MM.1S (cell line): ENCODE results near the gene RLN2.

Experiments
- DNase-seq: peaks from one replicate; pipeline ENCODE4 v3.0.0-alpha.2; 2015
- H2AFZ ChIP-seq: fragments of 300-600 bp; sonication (generic); 2 replicates; pipeline ENCODE4 v1.6.0; 2016; ENCODE audit warnings: antibody characterized with exemption, low read length
- H3F3A ChIP-seq: fragments of 300-600 bp; sonication (generic); 2 replicates; pipeline ENCODE4 v1.6.1; 2016; ENCODE audit warnings: mild to moderate bottlenecking, antibody characterized with exemption, low read length, moderate library complexity, mixed read lengths; ENCODE audit not compliant: insufficient read depth
- H3K27ac ChIP-seq: fragments of 300-600 bp; sonication (generic); 2 replicates; pipeline ENCODE4 v1.5.1; 2016; ENCODE audit warnings: mild to moderate bottlenecking, low read length
- H3K27me3 ChIP-seq: fragments of 300-600 bp; sonication (generic); replicated peaks from 2 replicates; pipeline ENCODE4 v1.6.0; 2016; ENCODE audit warnings: low read length; ENCODE audit not compliant: insufficient read depth
- H3K36me3 ChIP-seq: fragments of 300-600 bp; sonication (generic); replicated peaks from 2 replicates; pipeline ENCODE4 v1.6.1; 2016; ENCODE audit warnings: mild to moderate bottlenecking, low read length, mixed read lengths; ENCODE audit not compliant: insufficient read depth
- H3K4me1 ChIP-seq: fragments of 300-600 bp; sonication (generic); 2 replicates; pipeline ENCODE4 v1.6.1; 2016; ENCODE audit warnings: low read length, mixed read lengths
- H3K4me2 ChIP-seq: fragments of 300-600 bp; sonication (generic); 2 replicates; pipeline ENCODE4 v1.6.0; 2016; ENCODE audit warnings: low read depth, low read length
- H3K4me3 ChIP-seq: fragments of 300-600 bp; sonication (generic); 2 replicates; pipeline ENCODE4 v1.5.1; 2016; ENCODE audit warnings: low read length, mixed read lengths
- H3K79me2 ChIP-seq: fragments of 300-600 bp; sonication (generic); 2 replicates; pipeline ENCODE4 v1.6.1; 2016; ENCODE audit warnings: mixed run types, low read length, mixed read lengths
- H3K9ac ChIP-seq: fragments of 300-600 bp; sonication (generic); 2 replicates; pipeline ENCODE4 v1.6.1; 2016; ENCODE audit warnings: low read length, mixed read lengths
- H3K9me2 ChIP-seq: fragments of 300-600 bp; sonication (generic); replicated peaks from 2 replicates; pipeline ENCODE4 v1.6.1; 2016; ENCODE audit warnings: mild to moderate bottlenecking, low read length, mixed read lengths; ENCODE audit not compliant: insufficient read depth
- H3K9me3 ChIP-seq: fragments of 300-600 bp; sonication (generic); replicated peaks from 2 replicates; pipeline ENCODE4 v1.6.1; 2016; ENCODE audit warnings: mild to moderate bottlenecking, low read length, mixed read lengths; ENCODE audit not compliant: insufficient read depth
- H4K20me1 ChIP-seq: fragments of 300-600 bp; sonication (generic); 2 replicates; pipeline ENCODE4 v1.6.1; 2016; ENCODE audit warnings: mild to moderate bottlenecking, low read length, moderate library complexity, mixed read lengths; ENCODE audit not compliant: insufficient read depth
- CTCF ChIP-seq: fragments of 300-600 bp; sonication (generic); IDR thresholded peaks from 2 replicates; pipeline ENCODE4 v1.5.1; 2016; ENCODE audit warnings: antibody characterized with exemption, low read length, mixed read lengths
- EZH2 ChIP-seq: fragments of 300-600 bp; sonication (generic); optimal IDR thresholded peaks from 2 replicates; pipeline ENCODE3; 2017; ENCODE audit warnings: low read depth, mild to moderate bottlenecking, antibody characterized with exemption, low read length, mixed read lengths
- EZH2phosphoT487 ChIP-seq: fragments of 300-600 bp; sonication (generic); IDR thresholded peaks from 2 replicates; pipeline ENCODE4 v1.6.1; 2018; ENCODE audit warnings: antibody characterized with exemption, low read length

RLN2 gene

GRCh38 chr9:5269249-5269715 is 35.2 kb downstream of the RLN2 start:
- no peaks in the 10 kb centered on the region for H3K79me2 ChIP-seq
- peak; percentile 78 for DNase-seq
- peaks cover 14% of the 10 kb centered on the region for H3F3A ChIP-seq
- H3K9me3 ChIP-seq, result no peaks in the 10 kb centered on the region
- H3K9ac ChIP-seq, result 0 out of 2 replicates have a peak overlapping the region, but pooled peaks have one; percentile 5
- peak overlapping the region; percentile 67 for H3K27ac ChIP-seq
- H3K4me2 ChIP-seq, result peak overlapping the region; percentile 39
- H4K20me1 ChIP-seq, result no peaks in the 10 kb centered on the region
- H3K9me2 ChIP-seq, result no peaks in the 10 kb centered on the region
- H3K36me3 ChIP-seq, result no peaks in the 10 kb centered on the region
- H3K4me3 ChIP-seq, result no peak overlapping the region
- TF ChIP-seq EZH2phosphoT487 (no peak), CTCF (no peak), EZH2 (no peak)
- H2AFZ ChIP-seq, result no peak overlapping the region
- no peaks in the 10 kb centered on the region for H3K27me3 ChIP-seq
- peaks cover 36% of the 10 kb centered on the region for H3K4me1 ChIP-seq

- Histone ChIP-seq H3K4me3 (no peak overlapping the region), H3K79me2 (no peaks in the 10 kb centered on the region), H3F3A (peaks cover 14% of the 10 kb centered on the region), H3K9me3 (no peaks in the 10 kb centered on the region), H3K36me3 (no peaks in the 10 kb centered on the region), H2AFZ (no peak overlapping the region), H3K27me3 (no peaks in the 10 kb centered on the region), H4K20me1 (no peaks in the 10 kb centered on the region), H3K9me2 (no peaks in the 10 kb centered on the region), H3K9ac (no peak overlapping the region), H3K4me1 (peaks cover 40% of the 10 kb centered on the region), H3K4me2 (no peak overlapping the region), H3K27ac (no peak overlapping the region)
- TF ChIP-seq CTCF (peak; percentile 19; the same call in 1 of the 2 replicates), EZH2phosphoT487 (no peak)
- no peak for DNase-seq
Observed at GRCh38 chr9:5265939-5266338, 38.6 kb downstream of the RLN2 start.

GRCh38 chr9:5264219-5264595 is 40.3 kb downstream of the RLN2 start:
- DNase-seq, result peak; percentile 27
- Histone ChIP-seq H3K27ac (peak overlapping the region; percentile 13; the same call in 1 of the 2 replicates), H3K4me3 (peak overlapping the region; percentile 29; the same call in 1 of the 2 replicates), H3K4me1 (peaks cover 31% of the 10 kb centered on the region), H3K9ac (no peak overlapping the region; the same call in 1 of the 2 replicates), H3K27me3 (no peaks in the 10 kb centered on the region), H3K9me3 (no peaks in the 10 kb centered on the region), H4K20me1 (no peaks in the 10 kb centered on the region), H3K4me2 (peak overlapping the region; percentile 70), H3K79me2 (no peaks in the 10 kb centered on the region), H3F3A (peaks cover 8% of the 10 kb centered on the region), H3K9me2 (no peaks in the 10 kb centered on the region), H2AFZ (peak overlapping the region; percentile 73), H3K36me3 (no peaks in the 10 kb centered on the region)
- TF ChIP-seq CTCF, result no peak
- TF ChIP-seq EZH2phosphoT487, result no peak
- no peak for TF ChIP-seq EZH2
